ENCODE results near the gene TBX4. TPM values are rescaled to one million over a fixed set of nuclear protein-coding genes. Genes with fewer than 3 reads are reported as not detected.
"Not testable (repeated sequence)": the region's sequence is repeated elsewhere in the genome, so short reads cannot be mapped to it uniquely, and the experiment has no call there.

TBX4 gene
- total and polyA plus RNA-seq, 5 donors, result 0.11 TPM; not detected in 4

GRCh38 chr17:61422116-61422799 lies 30.0 kb upstream of the TBX4 start:
- H3K4me1 ChIP-seq (ENCODE audit: control insufficient read depth, insufficient read depth, low read length), result no peaks in the 10 kb centered on the region
- ATAC-seq (no peak), DNase-seq (no peak)
- no peak overlapping the region for H3K4me3 ChIP-seq (ENCODE audit: low read length)
- intact Hi-C loops (cut with DNase I), result loop anchor here in 1 of 4 donors (5.0 kb wide), 1 partner anchor 125 kb away; no protein-coding TSS in a partner anchor
- no peaks in the 10 kb centered on the region for H3K9me3 ChIP-seq (ENCODE audit: control insufficient read depth, low read length)
- no peak overlapping the region for H3K27ac ChIP-seq (ENCODE audit: low read length)
- 63% methylated on average over 5 of the region's 5 CpGs for WGBS
- H3K27me3 ChIP-seq (ENCODE audit: control insufficient read depth, insufficient read depth), result no peaks in the 10 kb centered on the region

- no peaks in the 10 kb centered on the region for H3K27me3 ChIP-seq (ENCODE audit: control insufficient read depth, insufficient read depth)
- no peak overlapping the region for H3K27ac ChIP-seq (ENCODE audit: low read length)
- no peaks in the 10 kb centered on the region for H3K4me1 ChIP-seq (ENCODE audit: control insufficient read depth, insufficient read depth, low read length)
- intact Hi-C loops (cut with DNase I), result loop anchor here in 1 of 4 donors (5.0 kb wide), 1 partner anchor 124 kb away; no protein-coding TSS in a partner anchor
- ATAC-seq (no peak), DNase-seq (no peak)
- WGBS, result 39% methylated on average over 2 of the region's 2 CpGs
- no peak overlapping the region for H3K4me3 ChIP-seq (ENCODE audit: low read length)
- no peaks in the 10 kb centered on the region for H3K9me3 ChIP-seq (ENCODE audit: control insufficient read depth, low read length)
These were observed 29.4 kb upstream of the TBX4 start for GRCh38 chr17:61422869-61423268.

GRCh38 chr17:61423967-61424649 lies 28.1 kb upstream of the TBX4 start:
- Histone ChIP-seq H3K4me3 (ENCODE audit: low read length) (no peak overlapping the region), H3K27me3 (ENCODE audit: control insufficient read depth, insufficient read depth) (no peaks in the 10 kb centered on the region), H3K27ac (ENCODE audit: low read length) (no peak overlapping the region), H3K9me3 (ENCODE audit: control insufficient read depth, low read length) (no peaks in the 10 kb centered on the region), H3K4me1 (ENCODE audit: control insufficient read depth, insufficient read depth, low read length) (no peaks in the 10 kb centered on the region)
- 79% methylated on average over 10 of the region's 10 CpGs for WGBS
- DNase-seq, result no peak
- intact Hi-C loops (cut with DNase I), result loop anchor here in 1 of 4 donors (5.0 kb wide), 1 partner anchor 123 kb away; no protein-coding TSS in a partner anchor
- no peak for ATAC-seq

- H3K4me3 ChIP-seq (ENCODE audit: low read length), result no peak overlapping the region
- ATAC-seq (no peak), DNase-seq (no peak)
- 44% methylated on average over 11 of the region's 11 CpGs for WGBS
- no peaks in the 10 kb centered on the region for H3K27me3 ChIP-seq (ENCODE audit: control insufficient read depth, insufficient read depth)
- H3K4me1 ChIP-seq (ENCODE audit: control insufficient read depth, insufficient read depth, low read length), result no peaks in the 10 kb centered on the region
- no peak overlapping the region for H3K27ac ChIP-seq (ENCODE audit: low read length)
- no peaks in the 10 kb centered on the region for H3K9me3 ChIP-seq (ENCODE audit: control insufficient read depth, low read length)
- intact Hi-C loops (cut with DNase I), result no loop called here
These were observed 26.3 kb upstream of the TBX4 start for GRCh38 chr17:61425682-61426481.

- 79% methylated on average over 10 of the region's 10 CpGs for WGBS
- H3K27ac ChIP-seq (ENCODE audit: low read length), result no peak overlapping the region
- intact Hi-C loops (cut with DNase I), result no loop called here
- H3K4me1 ChIP-seq (ENCODE audit: control insufficient read depth, insufficient read depth, low read length), result no peaks in the 10 kb centered on the region
- ATAC-seq (no peak), DNase-seq (no peak)
- H3K27me3 ChIP-seq (ENCODE audit: control insufficient read depth, insufficient read depth), result no peaks in the 10 kb centered on the region
- no peaks in the 10 kb centered on the region for H3K9me3 ChIP-seq (ENCODE audit: control insufficient read depth, low read length)
- H3K4me3 ChIP-seq (ENCODE audit: low read length), result no peak overlapping the region
These were observed 25.5 kb upstream of the TBX4 start for GRCh38 chr17:61426482-61427304.

DNA sequence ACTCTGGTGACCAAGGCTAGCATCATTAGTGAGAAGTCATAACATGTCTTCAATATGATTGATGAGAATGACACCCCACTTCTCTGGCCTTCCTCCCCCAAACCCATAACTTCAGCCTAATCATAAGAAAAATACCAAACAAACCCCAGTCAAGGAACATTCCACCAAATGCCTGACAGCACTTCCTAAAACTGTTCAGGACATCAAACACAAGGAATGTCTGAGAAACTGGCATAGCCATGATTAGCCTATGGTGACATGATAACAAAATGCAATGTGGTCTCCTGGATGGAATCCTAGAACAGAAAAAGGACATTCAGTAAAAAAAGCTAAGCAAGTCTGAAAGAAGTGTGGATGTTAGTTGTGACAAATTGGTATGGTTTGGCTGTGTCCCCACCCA lies 24.7 kb upstream of the TBX4 start:
- no peak overlapping the region for H3K4me3 ChIP-seq (ENCODE audit: low read length)
- no peak overlapping the region for H3K27ac ChIP-seq (ENCODE audit: low read length)
- no peak for ATAC-seq
- no peaks in the 10 kb centered on the region for H3K9me3 ChIP-seq (ENCODE audit: control insufficient read depth, low read length)
- DNase-seq, result no peak
- H3K27me3 ChIP-seq (ENCODE audit: control insufficient read depth, insufficient read depth), result no peaks in the 10 kb centered on the region
- no peaks in the 10 kb centered on the region for H3K4me1 ChIP-seq (ENCODE audit: control insufficient read depth, insufficient read depth, low read length)
- intact Hi-C loops (cut with DNase I), result no loop called here

GRCh38 chr17:61429274-61429673 lies 22.9 kb upstream of the TBX4 start:
- intact Hi-C loops (cut with DNase I), result no loop called here
- Histone ChIP-seq H3K9me3 (ENCODE audit: control insufficient read depth, low read length) (no peaks in the 10 kb centered on the region), H3K4me3 (ENCODE audit: low read length) (no peak overlapping the region), H3K27ac (ENCODE audit: low read length) (no peak overlapping the region), H3K4me1 (ENCODE audit: control insufficient read depth, insufficient read depth, low read length) (no peaks in the 10 kb centered on the region), H3K27me3 (ENCODE audit: control insufficient read depth, insufficient read depth) (no peaks in the 10 kb centered on the region)
- no peak for DNase-seq
- WGBS, result 62% methylated on average over 1 of the region's 1 CpG
- ATAC-seq, result no peak

- H3K27me3 ChIP-seq (ENCODE audit: control insufficient read depth, insufficient read depth); intact Hi-C loops (cut with DNase I); H3K9me3 ChIP-seq (ENCODE audit: control insufficient read depth, low read length); ATAC-seq; H3K27ac ChIP-seq (ENCODE audit: low read length); H3K4me1 ChIP-seq (ENCODE audit: control insufficient read depth, insufficient read depth, low read length); DNase-seq; H3K4me3 ChIP-seq (ENCODE audit: low read length): not testable (repeated sequence)
- WGBS, result 93% methylated on average over 6 of the region's 6 CpGs
These were observed 22.4 kb upstream of the TBX4 start for GRCh38 chr17:61429831-61430230.

GRCh38 chr17:61431594-61432311 lies 20.5 kb upstream of the TBX4 start:
- ATAC-seq (no peak), DNase-seq (no peak)
- Histone ChIP-seq H3K4me3 (ENCODE audit: low read length) (no peak overlapping the region), H3K4me1 (ENCODE audit: control insufficient read depth, insufficient read depth, low read length) (no peaks in the 10 kb centered on the region), H3K27me3 (ENCODE audit: control insufficient read depth, insufficient read depth) (no peaks in the 10 kb centered on the region), H3K9me3 (ENCODE audit: control insufficient read depth, low read length) (no peaks in the 10 kb centered on the region), H3K27ac (ENCODE audit: low read length) (no peak overlapping the region)
- WGBS, result 65% methylated on average over 4 of the region's 4 CpGs
- intact Hi-C loops (cut with DNase I), result no loop called here

- ATAC-seq (no peak), DNase-seq (no peak)
- Histone ChIP-seq H3K4me3 (ENCODE audit: low read length) (no peak overlapping the region), H3K27ac (ENCODE audit: low read length) (no peak overlapping the region), H3K9me3 (ENCODE audit: control insufficient read depth, low read length) (peaks cover 2% of the 10 kb centered on the region), H3K4me1 (ENCODE audit: control insufficient read depth, insufficient read depth, low read length) (no peaks in the 10 kb centered on the region), H3K27me3 (ENCODE audit: control insufficient read depth, insufficient read depth) (peaks cover 3% of the 10 kb centered on the region)
- intact Hi-C loops (cut with DNase I), result no loop called here
These were observed 15.9 kb upstream of the TBX4 start for GRCh38 chr17:61436273-61436672.
